Activated CD4-positive, alpha-beta T cell treated with anti-CD3 and anti-CD28 coated beads, Interleukin-2, amount 10 ng/mL, durations not matched to agents 7 days and 5 days (primary cell): ENCODE results near the gene SLITRK1. TPM values are rescaled to one million over a fixed set of nuclear protein-coding genes. Genes with fewer than 3 reads are reported as not detected.

ENCODE experiments used
- CTCF ChIA-PET: fragments of 350-600 bp; sonication (Branson Sonifier 250); formaldehyde crosslinking; loops from one replicate; lab custom pipeline; 2021; ENCODE audit warnings: antibody characterized with exemption; lab: Charles Lee
- POLR2A ChIA-PET: fragments of 350-600 bp; sonication (Branson Sonifier 250); formaldehyde crosslinking; loops from one replicate; lab custom pipeline; 2021; ENCODE audit warnings: antibody characterized with exemption; lab: Charles Lee
- DNase-seq: peaks from one replicate; pipeline ENCODE4 v3.0.0-alpha.2; 2020
- H3K27ac Mint-ChIP-seq: one replicate; pipeline ENCODE4 v1.8.0; 2021; ENCODE audit warnings: mild to moderate bottlenecking, moderate library complexity, mixed read lengths
- H3K27me3 Mint-ChIP-seq: one replicate; pipeline ENCODE4 v1.8.0; 2021; ENCODE audit warnings: mixed read lengths
- H3K36me3 Mint-ChIP-seq: one replicate; pipeline ENCODE4 v1.8.0; 2021; ENCODE audit warnings: low read depth, mixed read lengths
- H3K4me1 Mint-ChIP-seq: one replicate; pipeline ENCODE4 v1.8.0; 2021; ENCODE audit warnings: mixed read lengths
- H3K4me3 Mint-ChIP-seq: one replicate; pipeline ENCODE4 v1.8.0; 2021; ENCODE audit warnings: mild to moderate bottlenecking, moderate library complexity, mixed read lengths
- H3K9me3 Mint-ChIP-seq: one replicate; pipeline ENCODE4 v1.8.0; 2021; ENCODE audit warnings: mixed read lengths
- total RNA-seq, 2 experiments: library from RNA; stranded (reverse); gene quantifications; one replicate each; pipeline ENCODE4 v1.2.3, GENCODE V29; 2021

Gene SLITRK1
- not detected for total RNA-seq

- CTCF ChIA-PET: no interaction called here
- no peaks in the 10 kb centered on the region for H3K9me3 Mint-ChIP-seq
- H3K36me3 Mint-ChIP-seq: peaks cover 2% of the 10 kb centered on the region
- DNase-seq: peak; percentile 27
- peaks cover 6% of the 10 kb centered on the region for H3K4me1 Mint-ChIP-seq
- peaks cover 60% of the 10 kb centered on the region for H3K27me3 Mint-ChIP-seq
- POLR2A ChIA-PET: no interaction called here
- no peak within 1 kb of the TSS for H3K27ac Mint-ChIP-seq
- no peak within 1 kb of the TSS for H3K4me3 Mint-ChIP-seq
Observed at GRCh38 chr13:83881917-83882605, at the start of gene SLITRK1. SLITRK1 (minus strand) TSS chr13:83882474; CDS start chr13:83881507, 967 bp downstream.

- ChIA-PET CTCF (no interaction called here), POLR2A (no interaction called here)
- H3K4me1 Mint-ChIP-seq: no peaks in the 10 kb centered on the region
- no peaks in the 10 kb centered on the region for H3K9me3 Mint-ChIP-seq
- no peaks in the 10 kb centered on the region for H3K27me3 Mint-ChIP-seq
- H3K27ac Mint-ChIP-seq: no peak overlapping the region
- no peaks in the 10 kb centered on the region for H3K36me3 Mint-ChIP-seq
- no peak overlapping the region for H3K4me3 Mint-ChIP-seq
- DNase-seq: no peak
Observed at GRCh38 chr13:83929157-83929556, 46.9 kb upstream of the SLITRK1 start.

GRCh38 chr13:83919775-83920174, 37.5 kb upstream of the SLITRK1 start:
- Mint-ChIP-seq H3K27ac (no peak overlapping the region), H3K4me1 (no peaks in the 10 kb centered on the region), H3K27me3 (no peaks in the 10 kb centered on the region), H3K36me3 (no peaks in the 10 kb centered on the region), H3K9me3 (no peaks in the 10 kb centered on the region), H3K4me3 (no peak overlapping the region)
- POLR2A ChIA-PET: no interaction called here
- CTCF ChIA-PET: no interaction called here
- no peak for DNase-seq

- Mint-ChIP-seq H3K4me1 (no peaks in the 10 kb centered on the region), H3K4me3 (no peak overlapping the region), H3K27me3 (no peaks in the 10 kb centered on the region), H3K36me3 (no peaks in the 10 kb centered on the region), H3K27ac (no peak overlapping the region), H3K9me3 (no peaks in the 10 kb centered on the region)
- ChIA-PET POLR2A (no interaction called here), CTCF (no interaction called here)
- no peak for DNase-seq
Observed at GRCh38 chr13:83914368-83914767, 32.1 kb upstream of the SLITRK1 start.

- Mint-ChIP-seq H3K27me3 (no peaks in the 10 kb centered on the region), H3K27ac (no peak overlapping the region), H3K4me3 (no peak overlapping the region), H3K9me3 (no peaks in the 10 kb centered on the region), H3K4me1 (no peaks in the 10 kb centered on the region), H3K36me3 (no peaks in the 10 kb centered on the region)
- POLR2A ChIA-PET: no interaction called here
- no peak for DNase-seq
- CTCF ChIA-PET: no interaction called here
Observed at GRCh38 chr13:83907196-83907989, 25.1 kb upstream of the SLITRK1 start.

GRCh38 chr13:83906240-83906820, 24.1 kb upstream of the SLITRK1 start:
- DNase-seq: no peak
- Mint-ChIP-seq H3K36me3 (no peaks in the 10 kb centered on the region), H3K4me3 (no peak overlapping the region), H3K27ac (no peak overlapping the region), H3K4me1 (no peaks in the 10 kb centered on the region), H3K27me3 (no peaks in the 10 kb centered on the region), H3K9me3 (no peaks in the 10 kb centered on the region)
- POLR2A ChIA-PET: no interaction called here
- CTCF ChIA-PET: no interaction called here

- Mint-ChIP-seq H3K4me1 (no peaks in the 10 kb centered on the region), H3K27ac (no peak overlapping the region), H3K36me3 (no peaks in the 10 kb centered on the region), H3K4me3 (no peak overlapping the region), H3K9me3 (no peaks in the 10 kb centered on the region), H3K27me3 (no peaks in the 10 kb centered on the region)
- POLR2A ChIA-PET: no interaction called here
- no peak for DNase-seq
- CTCF ChIA-PET: no interaction called here
Observed at GRCh38 chr13:83905641-83906040, 23.4 kb upstream of the SLITRK1 start.

- no peaks in the 10 kb centered on the region for H3K4me1 Mint-ChIP-seq
- no peaks in the 10 kb centered on the region for H3K27me3 Mint-ChIP-seq
- H3K27ac Mint-ChIP-seq: no peak overlapping the region
- no peaks in the 10 kb centered on the region for H3K36me3 Mint-ChIP-seq
- ChIA-PET CTCF (no interaction called here), POLR2A (no interaction called here)
- no peak for DNase-seq
- H3K4me3 Mint-ChIP-seq: no peak overlapping the region
- no peaks in the 10 kb centered on the region for H3K9me3 Mint-ChIP-seq
Observed at GRCh38 chr13:83895994-83896580, 13.8 kb upstream of the SLITRK1 start.

- Mint-ChIP-seq H3K4me3 (no peak overlapping the region), H3K9me3 (no peaks in the 10 kb centered on the region), H3K27me3 (no peaks in the 10 kb centered on the region), H3K4me1 (no peaks in the 10 kb centered on the region), H3K27ac (no peak overlapping the region), H3K36me3 (no peaks in the 10 kb centered on the region)
- DNase-seq: no peak
- CTCF ChIA-PET: no interaction called here
- POLR2A ChIA-PET: no interaction called here
Observed at GRCh38 chr13:83890358-83890757, 8.1 kb upstream of the SLITRK1 start.

GRCh38 chr13:83884141-83884540, 1.9 kb upstream of the SLITRK1 start:
- peaks cover 50% of the 10 kb centered on the region for H3K27me3 Mint-ChIP-seq
- CTCF ChIA-PET: no interaction called here
- POLR2A ChIA-PET: no interaction called here
- H3K4me1 Mint-ChIP-seq: peaks cover 4% of the 10 kb centered on the region
- H3K4me3 Mint-ChIP-seq: no peak overlapping the region
- no peak overlapping the region for H3K27ac Mint-ChIP-seq
- peaks cover 1% of the 10 kb centered on the region for H3K36me3 Mint-ChIP-seq
- no peaks in the 10 kb centered on the region for H3K9me3 Mint-ChIP-seq
- DNase-seq: no peak

GRCh38 chr13:83883061-83883523, 818 bp upstream of the SLITRK1 start:
- H3K27ac Mint-ChIP-seq: no peak overlapping the region
- no peak for DNase-seq
- no peaks in the 10 kb centered on the region for H3K9me3 Mint-ChIP-seq
- H3K4me3 Mint-ChIP-seq: no peak overlapping the region
- peaks cover 2% of the 10 kb centered on the region for H3K36me3 Mint-ChIP-seq
- CTCF ChIA-PET: no interaction called here
- POLR2A ChIA-PET: no interaction called here
- H3K27me3 Mint-ChIP-seq: peaks cover 58% of the 10 kb centered on the region
- peaks cover 6% of the 10 kb centered on the region for H3K4me1 Mint-ChIP-seq

GRCh38 chr13:83882606-83882959, 309 bp upstream of the SLITRK1 start:
- no peak overlapping the region for H3K4me3 Mint-ChIP-seq
- H3K36me3 Mint-ChIP-seq: peaks cover 2% of the 10 kb centered on the region

GRCh38 chr13:83881140-83881684, 1.1 kb downstream of the SLITRK1 start:
- no peak for DNase-seq
- Mint-ChIP-seq H3K4me1 (peaks cover 11% of the 10 kb centered on the region), H3K27me3 (peaks cover 60% of the 10 kb centered on the region), H3K27ac (no peak overlapping the region), H3K9me3 (no peaks in the 10 kb centered on the region), H3K4me3 (no peak overlapping the region), H3K36me3 (peaks cover 2% of the 10 kb centered on the region)
- POLR2A ChIA-PET: no interaction called here
- CTCF ChIA-PET: no interaction called here

More at GRCh38 chr13:83882606-83882959, 309 bp upstream of the SLITRK1 start:
- Mint-ChIP-seq H3K9me3 (no peaks in the 10 kb centered on the region), H3K27ac (no peak overlapping the region), H3K27me3 (peaks cover 60% of the 10 kb centered on the region), H3K4me1 (peaks cover 6% of the 10 kb centered on the region)
- DNase-seq: no peak
- POLR2A ChIA-PET: no interaction called here
- CTCF ChIA-PET: no interaction called here
